Tibial nerve (tissue), 3 donors: Measurements from ENCODE around the gene LAD1.

ENCODE experiments used
- CTCF ChIP-seq, 5 experiments: fragments of 200-600 bp in 3 of 5; fragments of 450-650 bp in 2 of 5; sonication (generic) in 3 of 5; IDR thresholded peaks; one replicate each; pipeline ENCODE4 v1.5.1; 2016 to 2019; ENCODE audit warnings: antibody characterized with exemption in 5 of 5, mild to moderate bottlenecking in 3 of 5, moderate library complexity in 2 of 5
- POLR2A ChIP-seq, 2 donors: fragments of 450-650 bp; IDR thresholded peaks; one replicate each; pipeline ENCODE4 v1.6.1; 2017; ENCODE audit warnings: antibody characterized with exemption in 2 of 2, mild to moderate bottlenecking in 2 of 2, moderate library complexity in 2 of 2

GRCh38 chr1:201422436-201423030 lies 23.4 kb upstream of the LAD1 start:
- TF ChIP-seq CTCF (IDR thresholded peaks at IDR 0.05) (no peak), POLR2A (IDR thresholded peaks at IDR 0.05) (no peak)
